ENCODE results near the gene GRK7.
"Not testable (repeated sequence)": the region's sequence is repeated elsewhere in the genome, so short reads cannot be mapped to it uniquely, and the experiment has no call there.

Gene GRK7

DNA sequence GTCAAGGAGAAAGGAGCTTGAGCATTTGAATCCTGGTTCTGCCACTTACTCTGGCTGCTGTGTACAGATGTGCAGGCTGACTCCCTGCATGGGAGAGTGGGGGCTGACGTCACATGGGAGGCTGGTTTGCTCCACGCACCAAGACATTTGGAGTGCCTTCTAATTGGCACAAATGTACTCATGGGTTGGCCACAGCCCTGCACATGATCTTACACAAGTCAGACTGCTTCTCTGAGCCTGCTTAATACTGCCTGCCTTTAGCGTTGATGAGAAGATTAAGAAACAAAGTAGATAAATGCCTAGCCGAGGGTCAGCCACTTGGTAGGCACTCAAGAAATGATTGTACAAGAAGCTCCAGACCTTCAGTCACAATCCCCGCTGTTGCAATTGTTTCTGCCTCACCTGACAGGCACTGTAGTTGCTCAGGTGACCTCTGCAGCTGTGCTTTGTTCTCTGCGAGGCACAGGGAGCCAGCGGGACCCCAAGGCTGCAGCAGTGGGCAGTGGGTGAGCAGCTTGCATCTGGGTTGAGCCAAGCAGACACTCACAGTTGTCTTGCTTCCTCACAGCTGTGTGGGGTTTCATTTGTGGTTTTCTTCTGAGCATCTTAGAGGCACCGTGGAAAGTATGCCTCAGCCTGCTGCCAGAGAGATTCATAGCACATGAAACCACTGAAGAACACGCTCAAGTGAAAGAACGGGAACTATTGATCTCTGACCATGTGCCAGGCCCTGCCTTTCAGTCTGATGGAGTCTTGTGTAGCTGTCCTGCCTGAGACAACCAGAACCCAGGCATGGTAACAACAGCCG, 33.1 kb downstream of the GRK7 start:
- peak; percentile 37 to 85 for DNase-seq

DNA sequence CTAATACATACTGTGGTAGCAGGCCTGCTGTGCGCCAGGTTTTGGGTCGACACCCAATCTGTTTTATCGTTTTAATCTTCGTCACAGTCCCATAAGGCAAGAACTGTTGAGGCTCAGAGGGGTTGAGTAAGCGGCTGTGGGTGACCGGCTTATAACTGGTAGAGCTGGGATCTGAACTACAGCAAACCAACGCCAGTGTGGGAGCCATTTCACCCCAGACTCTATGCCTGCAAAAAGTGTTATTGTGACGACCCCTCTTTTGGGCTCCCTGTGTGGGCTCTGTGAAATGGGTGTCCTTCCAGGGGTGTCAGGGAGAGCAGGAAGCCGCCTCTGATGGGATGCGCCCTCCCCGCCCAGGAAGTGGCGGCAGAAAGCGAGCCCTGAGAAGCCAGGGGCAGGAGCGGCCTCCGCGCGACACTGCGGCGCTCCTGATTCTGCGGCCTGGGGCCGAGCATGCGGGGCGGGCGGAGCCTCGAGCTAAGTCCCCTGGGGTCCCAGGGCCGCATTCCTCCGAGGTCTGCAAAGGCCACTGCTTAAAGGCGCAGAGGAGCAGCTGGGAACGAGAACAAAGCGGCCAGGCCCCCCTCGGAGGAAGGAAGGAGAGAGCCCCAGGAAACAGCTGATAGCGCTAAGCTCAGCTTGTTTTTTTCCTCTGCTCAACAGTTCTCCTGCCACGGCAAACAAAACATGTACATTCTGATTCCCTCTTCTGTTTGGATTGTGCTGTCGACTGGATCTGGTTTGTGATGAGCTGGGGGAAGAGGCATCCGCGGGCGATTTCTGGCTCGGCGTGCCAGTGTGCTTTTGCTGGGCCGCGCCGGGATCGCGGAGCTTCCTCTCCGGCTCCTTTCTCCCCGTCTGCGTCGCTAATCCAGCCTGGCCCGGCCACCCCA, 33.9 kb downstream of the GRK7 start:
- no peak for DNase-seq

DNA sequence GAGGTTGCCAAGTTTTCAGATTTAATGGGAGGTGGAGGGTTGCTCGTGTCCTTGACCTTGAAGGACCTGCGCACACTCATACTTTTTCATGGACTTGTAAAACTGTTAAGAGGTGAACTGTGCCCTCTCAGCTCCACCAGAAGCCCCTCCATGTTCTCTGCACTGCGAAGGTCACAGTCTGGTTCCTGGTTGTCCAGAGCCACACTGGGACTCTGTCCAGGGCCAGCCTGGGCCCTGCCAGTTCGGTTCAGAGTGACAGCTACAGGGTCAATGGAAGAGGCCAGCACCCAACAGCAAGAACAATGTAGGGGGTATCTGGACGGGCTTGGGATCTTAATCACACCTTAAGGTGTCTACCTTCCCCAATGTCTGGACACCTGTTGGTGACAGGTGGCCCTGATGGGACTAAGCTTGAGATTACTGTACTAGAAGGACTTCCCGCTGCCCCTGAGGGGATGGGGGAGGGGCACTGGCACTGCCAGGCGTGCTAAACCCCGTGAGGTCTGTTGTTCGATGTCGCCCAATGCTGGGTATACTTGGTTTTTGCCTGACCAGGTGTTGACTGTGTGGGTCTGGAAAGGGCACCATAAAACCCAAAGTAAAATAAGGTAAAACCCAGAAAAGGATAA, 34.7 kb downstream of the GRK7 start:
- no peak for DNase-seq

- DNase-seq: no peak
These were observed 35.2 kb downstream of the GRK7 start for GRCh38 chr3:141798448-141798845.

DNA sequence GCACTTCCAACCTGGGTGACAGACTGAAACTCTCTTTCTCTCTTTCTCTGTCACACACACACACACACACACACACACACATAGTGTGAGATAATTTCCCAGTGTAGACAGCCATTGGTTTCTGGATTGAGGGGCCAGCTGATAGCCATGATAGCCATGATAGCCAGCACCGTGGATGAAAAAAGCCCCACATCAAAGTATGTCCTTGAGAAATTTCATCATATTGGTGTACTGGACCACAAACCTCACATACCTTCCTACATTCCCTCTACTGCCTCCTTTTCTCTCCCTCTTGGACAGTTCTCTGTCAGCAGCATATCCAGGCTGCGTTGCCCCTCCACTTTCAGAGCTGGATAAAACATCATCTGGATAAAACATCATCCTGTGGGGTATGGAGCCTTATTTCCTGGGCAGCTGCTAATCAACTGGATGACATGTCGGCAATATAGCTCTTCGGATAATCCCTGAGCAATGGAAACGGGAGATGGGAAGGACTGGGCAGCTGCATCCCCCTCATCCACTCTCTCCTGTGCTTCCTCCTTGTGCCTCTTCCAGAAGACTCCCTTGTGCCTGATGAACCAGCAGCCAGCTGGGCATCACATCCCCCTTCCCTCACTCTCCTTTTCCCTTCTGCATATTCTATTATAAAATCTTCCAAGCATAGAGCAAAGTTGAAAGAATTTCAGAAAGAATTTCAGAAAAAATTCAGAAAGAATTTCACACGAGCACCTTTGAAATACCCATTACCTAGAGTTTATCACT, 39.3 kb downstream of the GRK7 start:
- DNase-seq: no peak

DNA sequence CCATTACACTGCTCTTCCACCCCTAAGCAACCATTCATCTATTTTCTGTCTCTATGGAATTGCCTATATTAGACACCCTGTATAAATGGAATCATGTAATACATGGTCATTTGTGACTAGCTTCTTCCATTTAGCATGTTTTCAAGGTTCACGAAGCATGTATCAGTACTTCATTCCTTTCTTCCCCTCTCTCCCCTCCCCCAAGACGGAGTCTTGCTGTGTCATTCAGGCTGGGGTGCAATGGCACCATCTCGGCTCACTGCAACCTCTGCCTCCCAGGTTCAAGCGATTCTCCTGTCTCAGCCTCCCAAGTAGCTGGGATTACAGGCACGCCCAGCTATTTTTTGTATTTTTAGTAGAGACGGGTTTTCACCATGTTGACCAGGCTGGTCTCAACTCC, 40.3 kb downstream of the GRK7 start:
- not testable (repeated sequence) for DNase-seq

DNA sequence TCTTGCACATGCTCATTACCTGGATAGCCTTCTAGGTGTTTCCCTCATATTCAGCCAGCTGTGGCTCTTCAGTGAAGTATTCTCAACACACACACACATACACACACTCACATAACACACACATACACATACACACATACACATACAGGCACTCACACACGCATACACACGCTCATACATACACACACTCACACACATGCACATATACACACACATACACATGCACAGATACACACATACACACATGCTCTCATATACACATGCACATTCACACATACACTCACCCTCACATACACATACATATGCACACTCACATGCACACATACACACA, 41.2 kb downstream of the GRK7 start:
- DNase-seq: no peak

GRCh38 chr3:141804778-141805639, 41.8 kb downstream of the GRK7 start:
- no peak for DNase-seq

GRCh38 chr3:141807277-141808033, 44.2 kb downstream of the GRK7 start:
- DNase-seq: no peak

GRCh38 chr3:141808586-141808985, 45.4 kb downstream of the GRK7 start:
- no peak for DNase-seq

DNA sequence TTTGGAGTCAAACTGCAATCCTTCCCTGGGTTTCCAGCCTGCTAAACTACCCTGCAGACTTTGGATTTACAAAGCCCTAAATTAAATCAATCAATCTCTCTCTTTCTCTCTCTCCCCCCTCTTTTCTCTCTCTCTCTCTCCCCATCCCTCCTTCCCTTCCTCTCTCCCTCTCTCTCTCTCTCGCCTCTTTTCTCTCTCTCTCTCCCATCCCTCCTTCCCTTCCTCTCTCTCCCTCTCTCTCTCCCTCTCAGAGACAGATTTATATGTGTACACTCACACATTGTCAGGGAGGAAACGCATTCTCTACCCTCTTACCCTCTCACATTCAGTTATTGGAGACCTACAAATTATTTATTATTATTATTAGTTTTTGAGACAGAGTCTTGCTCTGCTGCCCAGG, 47.0 kb downstream of the GRK7 start:
- DNase-seq: no peak

DNA sequence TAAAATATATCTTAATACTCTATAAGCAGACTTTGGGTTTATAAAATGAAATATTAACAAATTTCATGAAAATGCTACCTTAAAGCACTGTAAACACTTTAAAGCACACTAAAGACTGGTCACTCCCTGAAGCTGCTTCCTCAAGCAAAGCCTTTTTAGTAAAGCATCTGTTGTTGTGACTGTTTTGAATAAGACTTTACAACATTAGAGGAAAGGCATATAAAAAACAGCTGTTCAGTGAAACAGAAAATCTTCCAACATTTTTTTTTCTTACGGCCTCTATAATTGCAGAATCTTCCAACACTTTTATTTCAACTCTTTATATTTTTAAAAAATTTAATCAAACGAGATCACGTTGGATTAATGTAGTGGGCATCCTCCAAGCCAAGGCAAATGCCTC, 48.1 kb downstream of the GRK7 start:
- no peak for DNase-seq

GRCh38 chr3:141812084-141812483, 48.9 kb downstream of the GRK7 start:
- no peak for DNase-seq

DNA sequence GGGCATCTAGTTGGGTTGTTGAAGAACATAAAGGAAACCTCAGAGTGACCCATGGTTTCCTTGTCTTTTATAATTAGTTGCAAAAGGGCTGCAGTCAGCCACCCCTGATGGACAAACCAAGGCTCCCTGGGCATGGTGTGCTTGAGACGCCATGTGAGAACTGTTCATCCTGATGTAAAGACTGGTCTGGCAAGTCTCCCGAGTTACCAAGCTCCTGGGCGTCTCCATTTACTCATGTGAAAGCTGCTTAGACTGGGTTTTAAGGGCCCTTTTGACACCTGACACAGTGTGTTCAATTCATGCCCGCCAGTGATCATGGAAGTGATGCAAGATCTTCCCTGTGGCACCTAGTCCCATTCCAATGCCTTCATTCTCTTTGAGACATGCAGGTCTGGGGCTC, 49.4 kb downstream of the GRK7 start:
- no peak for DNase-seq

All from NCI-H187 (cell line).